Endothelial cell of umbilical vein (primary cell): ENCODE data around the gene BAG5. TPM values are rescaled to one million over a fixed set of nuclear protein-coding genes. Genes with fewer than 3 reads are reported as not detected.

Experiments used
- BruUV-seq: library from RNA; stranded (reverse); fragments of 400-500 nt; replicated peaks from 2 replicates; lab custom pipeline; 2021; lab: Mats Ljungman, UMichigan
- CTCF ChIA-PET: fragments of 300-600, 350-600 bp; sonication (Branson Sonifier 250); formaldehyde crosslinking; loops from one replicate; lab custom pipeline; 2021; ENCODE audit warnings: antibody characterized with exemption, inconsistent platforms; lab: Charles Lee
- POLR2A ChIA-PET: fragments of 300-600, 350-600 bp; sonication (Branson Sonifier 250); formaldehyde crosslinking; loops from one replicate; lab custom pipeline; 2021; ENCODE audit warnings: antibody characterized with exemption, inconsistent platforms; lab: Charles Lee
- DNase-seq: peaks from one replicate; pipeline ENCODE4 v3.0.0-alpha.2; 2011; ENCODE audit warnings: low read depth, low spot score
- FAIRE-seq: peaks from 2 replicates; lab custom pipeline; 2011; peaks lifted over from hg19 to GRCh38; lab: Jason Lieb, UNC
- H2AFZ ChIP-seq: 2 replicates; pipeline ENCODE4 v1.6.0; 2012; ENCODE audit warnings: low read depth, low read length, control low read depth, inconsistent platforms
- H3K27ac ChIP-seq: 2 replicates; pipeline ENCODE4 v1.5.1; 2011; ENCODE audit warnings: low read depth, mild to moderate bottlenecking, control low read depth, low read length, moderate library complexity; ENCODE audit not compliant: insufficient read depth
- H3K27me3 ChIP-seq, 2 experiments: 2 replicates each; pipeline versions ENCODE4 v1.6.0 to v1.6.1; 2011; ENCODE audit warnings: low read length in 2 of 2, mixed read lengths in 1 of 2; ENCODE audit not compliant: control insufficient read depth in 2 of 2, insufficient read depth in 2 of 2
- H3K36me3 ChIP-seq, 2 experiments: 2 replicates in 1 of 2; 3 replicates in 1 of 2; pipeline ENCODE4 v1.5.1; 2011; ENCODE audit warnings: low read length in 2 of 2, mild to moderate bottlenecking in 1 of 2, moderate library complexity in 1 of 2; ENCODE audit not compliant: control insufficient read depth in 2 of 2, insufficient read depth in 2 of 2; ENCODE audit errors: extremely low read depth in 1 of 2
- H3K4me1 ChIP-seq: 3 replicates; pipeline ENCODE4 v1.5.1; 2011; ENCODE audit warnings: mild to moderate bottlenecking, low read length; ENCODE audit not compliant: control insufficient read depth, insufficient read depth; ENCODE audit errors: extremely low read depth
- H3K4me2 ChIP-seq: 2 replicates; pipeline ENCODE4 v1.6.1; 2011; ENCODE audit warnings: low read length, control low read depth, mixed read lengths; ENCODE audit not compliant: insufficient read depth
- H3K4me3 ChIP-seq, 3 experiments: fragments of 200-600 bp in 1 of 3; sonication (generic), shearing (Covaris generic) in 1 of 3; replicated peaks in 1 of 3; 2 replicates each; pipeline ENCODE4 v1.5.1; 2011 to 2016; ENCODE audit warnings: control low read depth in 3 of 3, low read length in 3 of 3, mild to moderate bottlenecking in 2 of 3, inconsistent platforms in 1 of 3, low read depth in 1 of 3, moderate library complexity in 1 of 3; ENCODE audit not compliant: insufficient read depth in 1 of 3
- H3K79me2 ChIP-seq: 2 replicates; pipeline ENCODE4 v1.6.0; 2012; ENCODE audit warnings: low read length, inconsistent platforms; ENCODE audit not compliant: control insufficient read depth, insufficient read depth
- H3K9ac ChIP-seq: replicated peaks from 2 replicates; pipeline ENCODE3; 2011; ENCODE audit warnings: low read length, control low read depth; ENCODE audit not compliant: insufficient read depth; ENCODE audit errors: extremely low read depth
- H3K9me1 ChIP-seq: replicated peaks from 3 replicates; pipeline ENCODE4 v1.6.0; 2011; ENCODE audit warnings: mild to moderate bottlenecking, low read length; ENCODE audit not compliant: control insufficient read depth, insufficient read depth; ENCODE audit errors: extremely low read depth
- H3K9me3 ChIP-seq: replicated peaks from 2 replicates; pipeline ENCODE4 v1.5.1; 2012; ENCODE audit warnings: low read length, inconsistent platforms; ENCODE audit not compliant: control insufficient read depth, insufficient read depth
- H4K20me1 ChIP-seq: replicated peaks from 2 replicates; pipeline ENCODE3; 2011; ENCODE audit warnings: mild to moderate bottlenecking, low read length; ENCODE audit not compliant: control insufficient read depth, insufficient read depth; ENCODE audit errors: extremely low read depth
- CTCF ChIP-seq, 2 donors: IDR thresholded peaks; 1 replicate in 1 of 2; 2 replicates in 1 of 2; pipeline ENCODE4 v1.5.1; 2011; ENCODE audit warnings: low read length in 2 of 2, mild to moderate bottlenecking in 2 of 2, moderate library complexity in 2 of 2, control low read depth in 1 of 2, inconsistent platforms in 1 of 2, low read depth in 1 of 2; ENCODE audit not compliant: insufficient read depth in 1 of 2; ENCODE audit errors: extremely low read depth in 1 of 2
- EZH2 ChIP-seq: IDR thresholded peaks from 2 replicates; pipeline ENCODE4 v1.6.1; 2012; ENCODE audit warnings: borderline replicate concordance, low read depth, mild to moderate bottlenecking, moderate library complexity, low read length, inconsistent platforms; ENCODE audit not compliant: severe bottlenecking
- FOS ChIP-seq: IDR thresholded peaks from 2 replicates; pipeline ENCODE4 v1.6.1; 2011; ENCODE audit warnings: mild to moderate bottlenecking, low read length, moderate library complexity, borderline replicate concordance; ENCODE audit not compliant: insufficient read depth
- GATA2 ChIP-seq: IDR thresholded peaks from 2 replicates; pipeline ENCODE4 v1.7.0; 2011; ENCODE audit warnings: low read depth, mild to moderate bottlenecking, moderate library complexity, mixed read lengths, low read length; ENCODE audit not compliant: insufficient read length, insufficient read depth
- JUN ChIP-seq: IDR thresholded peaks from 2 replicates; pipeline ENCODE4 v1.6.1; 2011; ENCODE audit warnings: borderline replicate concordance, low read depth; ENCODE audit not compliant: insufficient read length, insufficient read depth
- MAX ChIP-seq: IDR thresholded peaks from 2 replicates; pipeline ENCODE4 v1.6.1; 2011; ENCODE audit not compliant: insufficient read depth, insufficient read length
- MYC ChIP-seq: IDR thresholded peaks from one replicate; pipeline ENCODE4 v1.6.1; 2011; ENCODE audit warnings: mild to moderate bottlenecking, low read depth, low read length
- POLR2A ChIP-seq: IDR thresholded peaks from 2 replicates; pipeline ENCODE4 v1.6.1; 2012; ENCODE audit warnings: low read depth, mild to moderate bottlenecking, control low read depth, low read length
- POLR2AphosphoS5 ChIP-seq: IDR thresholded peaks from 2 replicates; pipeline ENCODE4 v1.6.1; 2012; ENCODE audit warnings: low read depth, mild to moderate bottlenecking, control low read depth, low read length, moderate library complexity; ENCODE audit not compliant: insufficient read depth
- dilution Hi-C: fragments of 300-500 bp; cut with MboI; formaldehyde crosslinking; loops from one replicate; pipeline ENCODE4 v1.15.0; 2019; ENCODE audit warnings: low sequenced_read_pairs; ENCODE audit not compliant: extremely low pct_ligation_motif_present
- intact Hi-C: fragments of 100-400 bp; cut with micrococcal nuclease; formaldehyde crosslinking; loops from one replicate; pipeline ENCODE4 v1.10.0; 2022
- polyA plus RNA-seq, 4 experiments: library from polyadenylated mRNA; depleted of rRNA in 3 of 4; stranded (reverse) in 3 of 4; unstranded in 1 of 4; fragments of >200 nt; gene quantifications; 2 replicates each; pipeline versions ENCODE4 v1.2.1 to v1.2.3, GENCODE V29; 2011 to 2012; ENCODE audit warnings: missing spikeins in 1 of 4
- total RNA-seq: library from RNA; stranded (reverse); gene quantifications from 2 replicates; pipeline ENCODE4 v1.2.3, GENCODE V29; 2021

BAG5 gene
- total and polyA plus RNA-seq, 2 donors (not counting 3 experiments of a cell fraction or from before 2014, with no cell fraction given): 6.3 to 32.5 TPM

GRCh38 chr14:103556946-103557758 is 5.3 kb downstream of the BAG5 start:
- no peak for FAIRE-seq
- Histone ChIP-seq H3K27me3 (no peaks in the 10 kb centered on the region), H3K4me3 (no peak overlapping the region), H3K4me1 (peaks cover 14% of the 10 kb centered on the region), H3K9me3 (no peaks in the 10 kb centered on the region), H3K27ac (no peak overlapping the region), H3K36me3 (peaks cover 16 to 21% of the 10 kb centered on the region in 2 experiments), H3K9me1 (no peaks in the 10 kb centered on the region), H4K20me1 (no peaks in the 10 kb centered on the region), H3K4me2 (no peak overlapping the region), H3K9ac (no peak overlapping the region), H2AFZ (no peak overlapping the region), H3K79me2 (peaks cover 56% of the 10 kb centered on the region)
- POLR2A ChIA-PET: no interaction called here
- BruUV-seq: no TSS peak
- intact Hi-C loops (no loop called here), dilution Hi-C loops (no loop called here)
- TF ChIP-seq POLR2AphosphoS5 (no peak), CTCF (IDR thresholded peaks at IDR 0.05; ENCODE audit: extremely low read depth in 1 of 2, insufficient read depth in 1 of 2, low read depth in 1 of 2, low read length in 2 of 2) (no peak), MYC (no peak), POLR2A (no peak), GATA2 (no peak), MAX (no peak), JUN (no peak), EZH2 (no peak), FOS (no peak)
- CTCF ChIA-PET: interaction anchor here (0.6 to 3.0 kb wide), 5 partner anchors 10 to 87 kb away, joined by 3 to 12 read pairs (median 4); no protein-coding TSS in a partner anchor
- DNase-seq: no peak
